HuH-7 (cell line): ENCODE results near the gene SLC6A7.

Experiments
- DNase-seq: peaks from one replicate; pipeline ENCODE4 v3.0.0; 2011; ENCODE audit warnings: low spot score

Gene SLC6A7

DNA sequence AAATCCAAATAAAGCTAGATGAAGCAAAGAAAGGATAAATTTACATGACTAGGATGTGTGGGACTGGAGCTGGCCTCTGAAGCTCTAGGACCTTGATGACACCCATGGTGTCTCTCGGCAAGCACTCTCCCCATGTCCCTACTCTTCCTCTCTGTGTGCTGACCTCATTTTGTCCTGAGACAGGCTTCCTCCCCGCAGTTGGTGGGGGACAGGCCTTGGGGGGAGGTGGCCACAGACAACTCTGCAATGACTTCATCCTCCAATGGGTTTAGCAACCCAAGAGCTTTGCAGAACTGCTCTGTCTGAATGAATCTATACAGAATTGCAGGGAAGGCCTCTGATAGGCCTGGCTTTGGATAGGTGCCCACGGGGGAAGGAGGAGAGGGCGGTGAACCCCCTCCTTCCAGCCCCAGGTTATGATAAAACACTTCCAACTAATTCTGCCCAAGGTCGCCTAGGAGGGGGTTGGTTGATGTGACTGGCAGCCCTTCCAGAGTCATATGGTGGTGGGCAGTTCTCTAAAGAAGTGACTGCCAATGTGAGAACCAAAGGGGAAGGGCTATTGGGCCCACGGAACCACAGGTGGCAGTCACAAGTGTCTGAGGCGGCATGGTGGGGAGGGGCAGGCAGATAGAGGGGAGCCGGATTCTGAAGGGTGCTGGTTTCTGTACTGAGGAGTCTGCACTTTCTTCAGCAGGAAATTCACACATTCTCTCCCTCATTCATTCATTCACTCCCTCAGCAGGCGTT, 6.0 kb downstream of the SLC6A7 start:
- DNase-seq, result no peak

DNA sequence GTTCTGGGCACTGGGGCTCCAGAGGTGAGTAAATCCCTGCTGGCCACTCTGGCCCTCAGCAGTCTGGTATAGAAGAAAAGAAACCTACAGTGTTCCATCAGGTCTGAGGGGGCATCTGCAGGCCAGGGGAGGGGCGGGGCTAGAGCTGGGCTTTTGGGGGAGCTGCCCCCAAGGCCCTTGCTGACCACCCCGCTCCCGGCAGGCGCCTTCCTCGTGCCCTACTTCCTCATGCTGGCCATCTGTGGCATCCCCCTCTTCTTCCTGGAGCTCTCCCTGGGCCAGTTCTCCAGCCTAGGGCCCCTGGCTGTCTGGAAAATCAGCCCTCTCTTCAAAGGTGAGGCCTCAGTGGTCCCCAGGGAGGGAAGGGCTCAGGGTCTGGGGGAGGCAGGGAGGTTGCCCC, 6.7 kb downstream of the SLC6A7 start:
- no peak for DNase-seq

DNA sequence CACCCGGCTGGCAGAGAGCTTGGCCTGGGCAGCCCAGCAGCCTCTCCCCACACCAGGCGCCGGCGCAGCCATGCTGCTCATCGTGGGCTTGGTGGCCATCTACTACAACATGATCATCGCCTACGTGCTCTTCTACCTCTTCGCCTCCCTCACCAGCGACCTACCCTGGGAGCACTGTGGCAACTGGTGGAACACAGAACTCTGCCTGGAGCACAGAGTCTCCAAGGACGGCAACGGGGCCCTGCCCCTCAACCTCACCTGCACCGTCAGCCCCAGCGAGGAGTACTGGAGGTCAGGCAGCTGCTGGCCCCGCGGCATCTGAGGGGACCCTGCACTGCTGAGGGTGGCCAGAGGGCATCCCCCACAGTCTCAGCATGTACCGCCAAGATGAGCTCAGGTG, 7.1 kb downstream of the SLC6A7 start:
- DNase-seq, result no peak

DNA sequence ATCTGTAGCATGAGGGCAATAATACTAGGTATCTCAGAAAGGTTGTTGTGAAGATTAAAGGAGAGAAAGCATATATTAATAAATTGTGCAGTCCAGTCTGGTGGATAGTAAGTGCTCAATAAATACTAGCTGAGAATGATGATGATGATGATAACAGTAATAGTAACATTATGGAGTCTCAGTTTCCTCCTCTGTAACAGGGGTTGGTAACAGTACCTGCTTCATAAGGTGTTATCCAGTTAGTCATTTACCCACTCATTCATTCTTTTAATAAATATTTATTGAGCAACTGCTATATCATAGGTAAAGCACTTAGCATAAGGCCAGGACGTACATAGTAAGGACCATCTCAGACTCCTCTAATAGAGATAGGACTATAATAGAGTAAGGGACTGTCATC, 7.6 kb downstream of the SLC6A7 start:
- no peak for DNase-seq

DNA sequence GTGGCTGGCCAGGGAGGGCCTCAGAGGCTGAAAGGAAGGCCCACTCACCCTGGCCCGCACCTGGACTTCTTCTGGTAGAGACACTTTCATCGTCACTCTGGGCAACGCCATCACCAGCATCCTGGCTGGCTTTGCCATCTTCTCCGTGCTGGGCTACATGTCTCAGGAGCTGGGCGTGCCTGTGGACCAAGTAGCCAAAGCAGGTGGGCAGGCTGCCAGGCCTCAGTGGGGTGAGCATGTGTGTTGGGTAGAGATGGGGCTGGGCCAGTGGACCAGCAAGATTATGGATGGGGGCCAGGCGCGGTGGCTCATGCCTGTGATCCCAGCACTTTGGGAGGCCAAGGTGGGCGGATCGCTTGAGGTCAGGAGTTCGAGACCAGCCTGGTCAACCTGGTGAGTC, 12.6 kb downstream of the SLC6A7 start:
- DNase-seq, result no peak

DNA sequence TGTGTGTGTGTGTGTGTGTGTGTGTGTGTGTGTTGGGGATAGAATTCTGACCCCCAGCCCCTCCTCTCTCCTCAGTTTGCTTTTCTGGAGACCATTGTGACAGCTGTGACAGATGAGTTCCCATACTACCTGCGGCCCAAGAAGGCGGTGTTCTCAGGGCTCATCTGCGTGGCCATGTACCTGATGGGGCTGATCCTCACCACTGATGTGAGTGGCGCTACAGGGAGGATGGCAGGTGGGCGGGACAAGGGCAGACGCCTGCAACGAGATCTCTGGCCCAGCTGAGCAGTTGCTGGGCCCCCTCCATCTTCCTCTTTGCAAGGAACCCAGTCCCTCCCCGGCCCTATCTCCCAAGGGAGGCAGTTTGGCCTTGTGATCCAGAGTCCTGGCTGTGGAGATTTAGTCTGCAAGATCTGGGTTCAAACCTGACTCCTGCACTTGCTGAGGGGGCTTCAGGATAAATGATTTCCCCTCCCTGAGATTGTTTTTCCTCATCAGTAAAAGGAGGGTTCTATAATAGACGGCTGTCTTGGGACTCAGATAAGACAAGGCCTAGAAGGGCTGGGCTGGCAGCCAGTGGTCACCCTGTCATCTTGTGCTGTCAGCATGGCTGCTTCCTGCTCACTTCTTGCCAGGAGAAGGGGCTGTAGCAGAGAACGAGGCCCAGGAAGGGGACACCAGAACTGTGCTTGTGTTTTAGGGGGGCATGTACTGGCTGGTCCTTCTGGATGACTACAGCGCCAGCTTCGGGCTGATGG, 14.1 kb downstream of the SLC6A7 start:
- DNase-seq, result no peak

DNA sequence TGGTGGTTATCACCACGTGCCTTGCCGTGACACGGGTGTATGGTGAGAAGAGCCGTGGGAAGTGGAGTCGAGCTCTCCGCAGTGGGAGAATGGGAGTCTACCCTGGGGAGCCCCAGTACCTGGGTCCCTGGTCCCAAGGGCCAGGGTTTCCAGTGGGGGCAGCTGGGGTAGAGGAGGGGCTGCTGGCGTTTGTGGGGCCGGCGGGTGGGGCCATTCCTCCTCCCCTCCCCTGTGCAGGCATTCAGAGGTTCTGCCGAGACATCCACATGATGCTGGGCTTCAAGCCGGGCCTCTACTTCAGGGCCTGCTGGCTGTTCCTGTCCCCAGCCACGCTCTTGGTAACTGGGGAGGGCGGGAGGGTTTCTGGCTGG, 14.7 kb downstream of the SLC6A7 start:
- no peak for DNase-seq

DNA sequence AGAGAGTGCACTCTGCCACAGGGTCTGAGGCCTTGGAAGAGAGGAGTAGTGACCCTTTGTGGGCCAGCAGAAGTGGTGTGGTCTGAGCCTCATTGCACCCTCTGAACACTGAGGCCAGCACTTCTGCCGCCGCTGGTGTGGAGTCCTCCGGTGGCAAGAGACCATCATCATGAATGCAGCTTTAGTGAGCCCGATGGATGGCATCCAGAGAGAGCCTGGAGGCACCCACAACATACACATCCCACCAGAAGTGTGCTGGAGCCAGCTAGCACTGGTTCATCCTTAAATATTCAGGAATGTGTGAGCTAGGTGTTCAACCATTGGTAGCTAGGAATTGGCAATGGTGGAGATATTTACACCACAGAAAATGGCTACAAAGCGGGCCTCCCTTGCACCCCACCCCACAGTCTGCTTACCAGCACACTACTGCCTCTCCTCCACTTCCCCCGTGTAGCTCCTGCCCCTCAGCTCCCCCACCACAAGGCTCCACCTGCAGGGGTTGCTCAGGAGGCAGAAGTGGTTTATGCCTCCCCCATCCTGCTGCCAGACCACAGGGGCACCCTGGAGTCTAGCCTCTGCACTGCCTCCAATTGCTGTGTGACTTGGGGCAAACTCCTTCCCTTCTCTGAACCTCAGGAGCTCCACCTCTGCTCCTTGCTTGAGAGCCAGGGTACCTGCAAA, 16.4 kb downstream of the SLC6A7 start:
- no peak for DNase-seq

DNA sequence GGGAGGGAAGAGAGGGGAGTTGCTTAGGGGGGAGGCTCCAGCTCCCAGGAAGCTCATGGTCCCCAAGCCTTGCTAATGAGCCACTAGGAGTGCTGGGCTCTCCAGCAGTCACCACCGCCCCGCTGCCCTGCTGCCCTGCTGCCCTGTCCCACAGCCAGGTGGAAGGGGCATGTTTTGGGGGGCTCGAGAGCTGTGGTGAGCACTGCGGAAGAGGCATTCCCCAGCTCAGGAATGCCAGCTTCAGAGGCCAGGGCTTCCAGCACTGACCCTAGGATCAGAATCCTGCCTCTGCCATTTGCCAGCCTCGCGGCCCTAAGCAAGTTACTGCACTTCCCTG, 16.9 kb downstream of the SLC6A7 start:
- no peak for DNase-seq

DNA sequence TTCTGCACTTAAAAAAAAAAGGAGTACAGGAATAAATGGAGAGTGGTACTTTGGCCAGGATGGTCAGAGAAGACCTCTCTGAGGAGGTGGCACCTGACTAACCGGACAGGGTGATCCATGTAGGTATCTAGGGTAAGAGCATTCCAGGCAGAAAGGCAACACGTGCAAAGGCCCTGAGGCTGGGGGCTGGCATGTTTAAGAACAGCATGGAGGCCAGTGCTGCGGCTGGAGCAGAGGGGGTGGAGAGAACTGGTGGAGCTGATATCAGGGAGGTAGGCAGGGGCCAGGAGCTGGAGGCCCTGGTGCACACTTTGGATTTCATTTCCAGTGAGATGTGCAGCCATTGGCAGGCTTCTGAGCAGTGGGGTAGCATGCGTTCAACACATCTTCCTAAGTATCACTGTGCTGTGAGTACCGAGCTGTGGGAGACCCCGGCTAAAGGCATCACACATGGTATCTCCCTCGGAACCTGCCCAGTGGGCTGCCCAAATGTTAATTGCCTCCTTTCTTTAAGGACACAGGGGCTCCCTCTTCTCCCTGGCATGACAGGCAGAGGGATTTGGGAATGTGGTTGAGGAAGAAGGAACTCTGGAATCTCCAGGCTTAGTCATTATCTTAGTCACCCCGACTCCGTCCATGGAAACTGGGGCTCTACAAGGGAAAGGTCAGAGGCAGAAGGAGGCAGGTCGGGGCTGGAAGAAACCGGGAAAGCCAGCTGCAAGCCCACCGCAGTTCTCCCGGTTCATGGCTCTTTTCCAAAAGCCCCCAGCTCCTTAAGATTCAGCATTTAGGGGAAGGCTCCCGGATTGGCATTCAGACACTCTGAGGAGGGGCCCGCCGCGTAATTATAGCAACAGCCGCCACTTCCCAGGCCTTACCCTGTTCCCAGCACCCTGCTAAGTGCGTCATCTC, 18.6 kb downstream of the SLC6A7 start:
- DNase-seq, result no peak

DNA sequence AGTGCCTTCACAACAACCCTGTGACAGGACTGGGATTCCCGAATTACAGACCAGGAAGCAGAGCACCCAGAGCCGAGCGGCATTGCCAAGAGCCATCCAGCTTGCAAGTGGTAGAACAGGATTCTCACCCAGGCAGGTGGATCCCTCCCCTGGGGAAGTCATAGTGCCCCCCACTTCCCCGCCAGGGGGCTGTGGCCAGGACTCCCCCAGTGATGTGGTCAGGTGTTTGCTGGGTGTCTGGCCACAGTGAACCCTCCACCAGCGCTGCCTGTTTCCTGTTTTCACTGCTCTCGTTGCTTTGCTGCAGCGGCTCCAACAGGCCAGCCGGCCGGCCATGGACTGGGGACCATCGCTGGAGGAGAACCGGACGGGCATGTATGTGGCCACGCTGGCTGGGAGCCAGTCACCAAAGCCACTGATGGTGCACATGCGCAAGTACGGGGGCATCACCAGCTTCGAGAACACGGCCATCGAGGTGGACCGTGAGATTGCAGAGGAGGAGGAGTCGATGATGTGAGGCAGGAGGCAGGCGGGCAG, 19.3 kb downstream of the SLC6A7 start:
- DNase-seq, result no peak

DNA sequence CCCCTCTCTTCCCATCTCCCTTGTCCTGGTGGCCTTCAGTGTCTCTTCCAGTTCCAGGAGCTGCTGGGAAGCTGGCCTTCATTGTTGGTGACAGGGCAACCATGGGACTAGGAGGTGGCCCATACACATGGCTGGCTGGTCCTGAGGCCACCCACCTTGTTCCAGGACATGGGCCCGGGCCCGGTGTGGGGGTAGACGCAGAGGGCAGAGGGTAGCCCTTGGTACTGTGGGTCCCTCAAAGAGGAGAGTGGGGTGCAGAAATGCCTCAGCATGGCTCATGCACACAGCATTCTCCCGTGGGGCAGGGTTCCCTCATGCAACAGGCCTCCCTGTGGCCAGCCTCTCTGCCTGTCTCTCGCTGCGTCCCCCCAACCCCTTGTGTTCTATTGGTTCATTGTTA, 20.8 kb downstream of the SLC6A7 start:
- DNase-seq, result no peak

DNA sequence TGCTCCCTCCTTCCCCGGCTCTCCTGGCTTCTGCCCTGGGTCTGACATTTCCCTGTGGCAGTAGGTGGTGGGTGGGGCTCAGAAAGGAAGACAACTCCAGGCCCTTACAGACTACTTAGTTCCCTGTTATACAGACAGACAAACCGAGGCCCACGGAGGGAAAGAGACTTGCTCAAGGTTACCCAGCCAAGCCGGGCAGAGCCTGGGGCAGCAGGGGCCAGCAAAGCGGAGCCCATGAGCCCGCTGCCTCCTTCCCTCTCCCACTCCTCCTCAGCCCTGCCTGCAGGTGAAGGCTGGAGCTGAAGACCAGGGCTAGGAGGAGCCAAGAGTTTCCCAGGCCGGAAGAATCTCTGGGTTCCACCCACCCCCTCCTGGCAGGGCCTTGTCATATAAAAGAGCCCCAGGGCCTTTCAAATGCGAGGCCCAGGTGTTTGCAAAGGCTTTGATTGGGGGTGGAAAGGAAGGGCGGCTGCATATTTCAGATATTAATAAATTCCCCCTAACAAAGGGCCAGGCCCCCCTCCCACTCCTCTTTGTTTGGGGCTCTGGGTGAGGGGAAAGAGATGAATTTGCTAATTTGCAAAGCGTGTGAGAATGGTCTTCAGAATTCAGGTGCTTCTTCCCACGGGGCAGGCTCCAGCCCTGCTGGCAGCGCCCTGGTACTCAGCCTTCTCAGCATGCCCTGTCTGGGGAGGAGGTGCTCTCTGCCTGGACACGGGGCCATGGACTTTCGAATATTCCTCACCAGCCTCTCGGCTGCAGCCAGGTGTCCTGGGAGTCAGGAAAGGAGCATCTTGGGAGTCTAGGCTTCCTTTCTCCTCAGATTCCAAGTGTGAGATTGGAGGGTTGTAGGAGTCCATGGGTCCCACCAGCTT, 21.5 kb downstream of the SLC6A7 start:
- DNase-seq, result no peak

DNA sequence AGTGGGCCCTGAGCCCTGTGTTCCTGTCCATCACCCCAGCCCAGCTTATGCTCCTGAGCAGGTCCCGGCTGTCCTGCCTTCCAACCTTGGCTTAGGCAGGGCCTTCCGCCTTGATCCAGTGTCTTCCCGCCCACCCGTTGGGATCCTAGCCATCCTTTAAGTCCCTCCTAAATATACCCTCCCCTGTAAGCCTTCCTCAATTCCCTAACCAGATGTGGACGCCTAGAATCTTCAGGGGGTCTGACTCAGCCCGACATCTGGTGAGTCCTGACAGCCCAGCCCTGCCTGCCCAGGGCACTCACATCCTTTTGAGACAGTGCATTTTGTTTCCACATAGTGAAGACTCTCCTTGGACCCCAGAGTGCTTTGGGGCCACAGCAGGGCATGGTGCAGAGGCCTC, 23.7 kb downstream of the SLC6A7 start:
- no peak for DNase-seq

DNA sequence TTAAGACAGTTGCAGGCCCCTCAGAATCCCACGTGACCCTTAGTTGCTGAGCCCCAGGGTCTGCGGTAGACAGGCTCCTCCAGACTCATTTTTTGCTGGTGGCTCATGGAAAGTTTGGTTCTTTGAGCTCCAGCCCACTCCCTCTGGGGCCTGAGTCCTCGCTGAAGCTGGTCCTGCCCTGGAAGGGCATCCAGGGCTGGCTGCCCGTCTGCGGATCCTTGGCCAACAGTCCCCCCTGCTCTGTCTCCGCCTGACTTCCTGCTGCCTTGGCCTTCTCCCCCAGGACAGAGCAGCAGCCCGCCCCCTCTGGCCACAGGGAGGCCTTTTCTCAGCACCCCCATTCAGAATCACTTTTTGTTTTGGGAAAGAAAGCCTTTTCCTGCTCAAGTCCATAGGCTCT, 24.4 kb downstream of the SLC6A7 start:
- DNase-seq, result no peak

DNA sequence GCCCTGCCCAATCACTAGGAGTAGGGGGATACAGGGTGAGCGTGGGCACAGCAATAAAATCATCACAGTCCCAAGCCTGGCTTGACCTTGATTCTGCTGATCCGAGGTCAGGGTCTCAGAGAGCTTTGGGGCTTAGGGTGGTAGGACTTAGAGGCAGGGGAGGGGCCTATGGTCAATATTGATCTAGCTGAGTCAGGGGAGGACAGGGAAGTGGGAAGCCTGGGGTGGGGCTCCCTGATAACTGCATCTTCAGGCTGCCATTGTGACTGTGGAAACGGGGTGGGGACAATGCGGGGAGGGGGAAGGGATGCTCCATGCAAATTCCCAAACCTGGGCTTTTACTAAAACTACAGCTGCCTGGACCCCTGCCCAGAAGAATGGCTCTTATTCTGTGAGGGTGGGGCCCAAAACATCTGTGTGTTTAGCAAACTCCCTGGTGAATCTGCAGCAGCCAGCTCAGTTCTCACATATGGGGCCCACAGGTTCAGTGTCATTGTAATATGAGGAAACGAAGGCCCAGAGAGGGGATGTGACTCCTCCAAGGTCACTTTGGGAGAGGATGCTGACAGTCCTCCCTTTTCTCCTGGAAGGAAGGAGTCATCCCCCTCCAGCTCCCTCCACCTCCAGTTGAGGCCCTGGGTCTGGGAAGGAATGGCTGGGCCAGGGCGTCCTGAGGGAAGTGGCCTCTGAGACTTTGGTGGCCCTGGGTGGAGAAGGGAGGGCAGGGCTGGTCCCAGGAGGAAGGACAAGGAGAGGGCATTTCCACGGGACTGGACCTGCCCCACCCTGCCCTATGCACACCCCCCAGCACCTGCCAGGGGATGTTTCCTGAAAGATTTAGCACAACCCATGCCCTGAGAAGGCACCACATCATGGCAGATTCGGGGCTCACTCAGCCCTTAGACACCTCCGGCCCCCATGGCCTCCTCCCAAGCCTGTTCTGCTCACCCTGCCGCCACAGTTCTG, 26.4 kb downstream of the SLC6A7 start:
- peak; percentile 41 for DNase-seq

DNA sequence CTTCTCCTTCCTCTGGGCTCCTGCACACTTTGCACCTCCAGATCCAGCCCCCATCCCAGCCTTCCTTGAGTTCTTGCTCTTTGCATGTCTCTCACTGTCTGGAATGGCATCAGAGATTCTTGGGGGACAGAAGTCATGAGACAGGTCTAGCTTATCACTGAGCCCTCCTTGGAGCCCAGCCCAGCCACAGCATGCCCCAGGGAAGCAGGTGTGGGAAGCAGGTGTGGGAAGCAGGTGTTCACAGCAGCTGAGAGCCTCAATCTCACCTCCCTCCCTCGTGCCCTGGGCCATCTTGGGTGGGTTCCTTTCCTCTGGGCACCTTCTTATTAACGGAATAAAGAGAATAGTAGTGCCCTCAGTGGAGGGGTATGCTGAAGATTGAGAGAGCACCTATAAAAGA, 27.2 kb downstream of the SLC6A7 start:
- DNase-seq, result no peak

DNA sequence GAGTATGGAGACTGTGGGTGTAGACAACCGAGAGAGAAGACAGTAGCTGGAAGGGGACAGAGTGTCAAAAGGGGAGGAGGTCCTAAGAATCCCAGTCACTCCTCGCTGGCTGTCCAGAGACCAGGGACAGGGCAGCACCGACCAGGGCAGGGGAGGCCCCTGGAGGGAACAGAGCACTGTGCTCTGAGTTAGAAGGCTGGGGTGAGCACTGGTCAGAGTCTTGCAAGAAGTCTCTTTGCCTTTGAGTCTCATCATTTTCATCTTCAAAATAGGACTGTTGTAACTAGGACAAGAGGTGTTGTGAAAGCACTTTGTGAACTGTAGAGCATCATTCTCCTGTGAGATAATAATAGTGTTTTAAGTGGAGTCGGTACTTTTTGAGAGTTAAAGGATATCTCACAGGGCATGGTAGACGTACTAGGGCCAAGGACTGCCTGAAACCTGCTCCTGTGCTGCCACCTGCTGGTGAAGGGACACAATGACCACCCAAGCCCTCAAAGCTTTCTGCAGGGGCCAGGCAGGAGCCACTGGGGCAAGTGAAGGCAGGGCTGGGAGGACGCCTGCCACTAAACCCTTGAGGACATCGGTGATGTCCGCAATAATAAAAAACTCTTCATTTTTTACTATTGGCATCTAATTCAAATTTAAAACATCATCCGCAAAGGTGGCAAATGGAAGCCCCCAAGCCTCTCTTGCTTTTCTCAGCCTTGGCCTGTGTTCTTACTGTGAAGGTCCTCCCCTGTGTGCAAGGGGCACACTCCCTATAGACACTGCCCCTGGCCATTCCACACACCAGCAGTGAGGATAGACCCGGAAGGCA, 28.2 kb downstream of the SLC6A7 start:
- DNase-seq, result peak; percentile 85

DNA sequence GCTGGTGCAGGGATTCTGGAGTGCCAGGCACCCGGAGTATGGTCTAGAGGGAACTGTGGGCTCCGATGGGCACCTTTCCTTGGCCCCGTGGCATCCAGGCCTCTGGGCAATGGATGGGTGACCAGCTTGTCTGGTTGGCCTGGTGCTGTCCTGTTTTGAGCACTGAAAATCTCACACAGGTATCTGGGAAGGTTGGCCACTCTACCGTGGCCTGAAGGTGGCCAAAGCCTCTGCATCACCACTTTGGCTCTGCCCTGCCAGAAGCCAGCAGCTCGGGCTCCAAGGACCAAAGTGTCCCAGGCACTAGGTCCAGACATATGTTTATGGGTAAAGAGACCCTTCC, 28.8 kb downstream of the SLC6A7 start:
- DNase-seq, result no peak
